Inflammatory macrophage treated with lipopolysaccharide for 4 hours (primary cell): ENCODE measurements around the gene FAM184B.
"Not testable (repeated sequence)": the region's sequence is repeated elsewhere in the genome, so short reads cannot be mapped to it uniquely, and the experiment has no call there.

Experiments
- DNase-seq: peaks from one replicate; pipeline ENCODE4 v3.0.0-alpha.2; 2020

FAM184B gene

DNA sequence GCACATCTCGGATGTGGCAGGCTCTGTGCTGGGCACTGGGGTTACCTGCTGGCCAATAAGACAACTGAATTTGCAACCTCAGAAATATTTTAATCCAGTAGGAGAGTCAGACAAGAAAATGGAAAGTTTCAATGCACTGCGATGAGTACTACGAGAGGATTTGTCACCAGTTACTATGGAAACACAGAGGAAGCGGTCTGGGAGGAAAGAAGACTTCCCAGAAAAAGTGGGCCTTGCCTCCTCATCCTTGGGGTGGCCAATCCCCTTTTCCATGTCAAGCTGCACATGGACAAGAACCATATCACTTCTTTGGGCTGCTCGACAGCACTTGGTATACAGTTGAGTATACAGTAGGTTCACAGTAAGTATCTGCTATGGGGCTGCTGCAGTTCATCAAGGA lies 67.6 kb downstream of the FAM184B start:
- no peak for DNase-seq

DNA sequence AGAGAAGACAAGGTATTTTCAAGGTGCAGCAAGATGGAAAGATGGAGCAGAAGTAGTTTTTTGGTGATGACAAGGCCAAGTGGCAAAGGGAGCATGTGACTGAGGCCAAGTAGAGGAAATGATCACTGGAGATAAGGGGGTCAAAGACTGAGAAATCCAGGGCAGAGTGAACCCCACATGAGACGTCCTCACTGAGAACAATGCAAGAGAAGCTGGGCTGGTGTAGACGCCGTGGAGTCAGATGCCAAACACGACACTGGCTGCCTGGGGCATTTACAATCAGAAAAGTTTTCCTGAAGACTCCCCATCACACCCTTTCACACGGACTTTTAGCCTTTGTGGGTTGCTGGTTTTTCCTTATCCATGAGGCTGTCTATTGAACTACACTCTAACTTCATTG lies 69.3 kb downstream of the FAM184B start:
- no peak for DNase-seq

DNA sequence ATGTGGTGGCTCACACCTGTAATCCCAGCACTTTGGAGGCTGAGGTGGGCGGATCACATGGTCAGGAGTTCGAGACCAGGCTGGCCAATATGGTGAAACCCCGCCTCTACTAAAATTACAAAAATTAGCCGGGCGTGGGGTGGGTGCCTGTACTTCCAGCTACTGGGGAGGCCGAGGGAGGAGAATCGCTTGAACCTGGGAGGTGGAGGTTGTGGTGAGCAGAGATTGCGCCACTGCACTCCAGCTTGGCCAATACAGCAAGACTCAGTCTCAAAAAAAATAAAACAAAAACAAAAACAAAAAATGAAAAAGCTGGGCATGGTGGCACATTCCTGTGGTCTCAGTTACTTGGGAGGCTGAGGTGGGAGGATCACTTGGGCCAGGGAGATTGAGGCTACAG lies 70.2 kb downstream of the FAM184B start:
- DNase-seq: not testable (repeated sequence)

DNA sequence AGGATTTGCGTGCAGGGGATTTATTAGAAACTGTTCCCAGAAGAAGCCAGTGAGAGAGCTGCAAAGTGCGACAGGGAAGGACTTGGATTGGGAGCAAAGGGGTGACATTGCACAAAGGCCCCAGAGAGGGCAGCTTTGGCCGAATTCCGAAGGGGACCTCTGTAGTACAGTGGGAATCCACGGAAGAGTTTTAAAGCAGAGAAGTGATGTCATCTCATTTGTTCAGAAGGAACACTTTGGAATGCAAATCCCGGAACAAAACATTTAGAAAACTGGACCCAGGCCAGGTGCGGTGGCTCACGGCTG lies 71.7 kb downstream of the FAM184B start:
- no peak for DNase-seq

DNA sequence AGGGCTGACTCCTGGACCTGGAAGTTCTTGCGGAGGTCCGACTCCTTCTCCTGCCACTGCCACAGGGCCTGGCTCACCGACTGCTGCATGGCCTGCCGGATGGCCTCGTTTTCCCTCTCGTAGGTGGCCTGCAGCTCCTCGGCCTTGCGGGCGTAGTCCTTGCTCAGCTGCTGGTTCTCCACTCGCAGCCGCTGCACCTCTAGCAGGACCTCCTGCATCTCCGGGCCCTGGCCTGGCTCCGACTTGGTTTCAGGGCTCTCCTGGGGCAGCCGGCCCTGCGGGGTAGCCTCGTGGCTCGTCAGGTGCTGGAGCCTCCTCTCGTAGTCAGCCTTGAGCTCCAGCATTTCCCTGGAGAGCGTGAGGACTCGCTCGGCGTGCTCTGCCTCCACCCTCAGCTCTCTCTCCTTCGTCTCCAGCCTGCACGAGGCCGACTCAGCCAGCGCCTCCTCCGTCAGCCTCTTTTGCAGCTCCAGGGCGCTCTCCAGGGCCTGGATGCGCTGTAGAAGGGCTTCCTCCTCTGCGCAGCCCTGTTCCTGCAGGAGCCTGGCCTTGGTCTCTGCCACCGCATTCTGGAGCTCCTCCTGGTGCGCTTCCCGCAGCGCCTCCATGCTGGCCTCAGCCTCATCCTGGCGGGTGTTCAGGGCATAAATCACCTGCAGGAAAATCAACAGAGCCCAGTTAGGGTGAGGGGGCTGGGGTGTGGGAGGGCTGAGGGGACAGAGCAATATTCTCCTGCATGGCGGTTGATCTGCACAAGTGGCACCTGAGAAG lies 72.2 kb downstream of the FAM184B start:
- no peak for DNase-seq

DNA sequence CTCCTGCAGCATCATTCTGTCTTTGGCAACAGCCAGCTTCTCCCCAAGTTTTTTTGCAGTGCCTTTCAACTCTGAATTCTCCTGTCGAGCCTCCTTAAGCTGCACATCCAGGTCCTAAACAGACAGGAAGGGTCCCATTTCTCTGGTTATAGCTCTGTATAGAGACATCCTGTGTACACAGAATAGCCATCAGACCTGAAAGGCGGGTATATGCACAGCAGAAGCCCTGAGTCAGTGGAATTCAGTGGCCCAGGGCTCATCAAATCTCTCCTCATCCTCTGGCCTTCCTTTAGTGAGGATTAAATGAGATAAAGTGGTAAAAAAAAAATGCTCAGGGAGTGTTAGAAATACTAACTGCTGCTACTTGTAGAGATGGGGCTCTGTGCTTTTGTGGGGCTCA lies 73.8 kb downstream of the FAM184B start:
- no peak for DNase-seq

DNA sequence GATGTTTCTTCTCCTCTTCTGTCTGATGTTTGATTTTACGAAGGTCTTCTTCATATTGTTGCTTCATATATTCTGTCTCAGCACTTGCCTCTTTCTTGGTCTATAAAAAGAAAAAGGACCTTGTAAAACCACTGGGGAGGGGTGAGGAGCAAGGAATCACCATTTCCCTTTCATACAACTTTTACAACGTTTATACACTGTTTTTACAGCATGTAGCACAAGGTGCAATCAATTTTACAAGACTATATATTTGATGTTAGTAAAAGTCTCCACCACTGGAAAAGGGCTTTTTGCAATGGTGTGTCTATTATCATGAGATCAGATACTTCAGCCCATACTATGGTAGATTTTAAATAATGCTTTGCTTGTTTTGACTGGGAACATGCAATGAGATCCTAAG lies 76.3 kb downstream of the FAM184B start:
- DNase-seq: no peak

DNA sequence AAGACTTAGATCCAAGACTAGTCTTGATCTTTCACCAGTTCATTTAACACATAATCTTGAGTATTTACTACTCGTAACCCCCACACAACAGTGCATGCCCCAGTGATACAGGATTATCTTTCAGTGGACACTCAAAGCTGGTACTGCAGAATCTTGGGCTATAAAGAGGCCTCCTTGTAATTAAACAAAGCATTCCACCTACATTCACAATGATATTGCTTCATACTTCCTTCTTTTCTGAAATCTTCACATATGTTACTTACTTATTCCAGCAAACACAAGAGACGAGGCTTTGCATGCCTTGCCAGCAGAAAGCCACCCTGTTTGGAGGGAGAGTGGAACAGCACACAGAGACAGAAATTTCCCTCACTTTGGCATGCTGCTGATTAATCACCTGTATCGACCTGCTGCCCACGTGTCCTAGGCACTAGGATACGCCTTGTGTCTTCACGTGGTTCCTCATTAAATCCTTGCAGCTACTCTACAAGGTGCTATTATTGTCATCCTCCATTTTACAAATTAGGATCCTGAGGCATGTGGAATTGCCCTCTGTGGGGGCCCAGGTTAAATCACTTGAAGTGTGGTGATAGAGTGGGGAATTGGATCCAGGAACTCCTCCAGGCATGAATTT lies 77.3 kb downstream of the FAM184B start:
- no peak for DNase-seq

DNA sequence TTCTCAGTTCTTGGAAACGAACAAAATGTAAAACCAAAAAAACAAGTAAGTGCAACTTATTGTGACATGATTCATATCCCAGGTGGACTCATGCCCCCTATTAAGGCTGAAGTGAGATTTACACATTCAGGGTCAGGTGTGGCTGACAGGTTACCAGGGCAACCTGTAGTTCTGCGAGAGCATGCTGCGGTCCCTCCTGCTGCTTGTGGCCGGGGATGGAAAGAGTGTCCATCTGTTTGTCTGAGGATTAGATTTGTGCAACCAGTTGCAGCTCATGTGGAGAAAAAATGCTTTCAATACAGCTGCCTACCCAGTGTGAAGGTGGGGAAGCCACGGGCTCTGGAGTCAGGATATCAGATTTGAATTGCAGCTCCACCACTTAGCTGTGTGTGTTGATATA lies 78.8 kb downstream of the FAM184B start:
- DNase-seq: no peak

DNA sequence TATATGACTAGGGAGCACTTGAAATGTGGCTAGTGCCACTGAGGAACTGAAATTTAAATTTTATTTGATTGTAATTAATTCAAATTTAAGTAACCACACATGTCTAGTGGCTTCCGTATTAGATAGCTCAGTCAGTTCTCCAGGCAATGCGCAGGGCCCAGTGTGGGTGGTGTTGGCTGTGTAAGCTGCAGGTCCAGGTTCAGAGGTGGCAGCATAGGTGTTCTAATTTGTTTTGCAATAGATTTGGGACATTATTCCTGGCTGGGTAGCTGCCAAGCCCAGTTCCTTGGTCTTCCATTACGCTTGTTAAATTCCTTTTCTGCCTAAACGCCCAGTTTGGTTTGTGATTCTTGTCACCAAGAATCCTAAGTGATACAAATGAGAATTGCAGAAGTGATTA lies 79.5 kb downstream of the FAM184B start:
- no peak for DNase-seq

DNA sequence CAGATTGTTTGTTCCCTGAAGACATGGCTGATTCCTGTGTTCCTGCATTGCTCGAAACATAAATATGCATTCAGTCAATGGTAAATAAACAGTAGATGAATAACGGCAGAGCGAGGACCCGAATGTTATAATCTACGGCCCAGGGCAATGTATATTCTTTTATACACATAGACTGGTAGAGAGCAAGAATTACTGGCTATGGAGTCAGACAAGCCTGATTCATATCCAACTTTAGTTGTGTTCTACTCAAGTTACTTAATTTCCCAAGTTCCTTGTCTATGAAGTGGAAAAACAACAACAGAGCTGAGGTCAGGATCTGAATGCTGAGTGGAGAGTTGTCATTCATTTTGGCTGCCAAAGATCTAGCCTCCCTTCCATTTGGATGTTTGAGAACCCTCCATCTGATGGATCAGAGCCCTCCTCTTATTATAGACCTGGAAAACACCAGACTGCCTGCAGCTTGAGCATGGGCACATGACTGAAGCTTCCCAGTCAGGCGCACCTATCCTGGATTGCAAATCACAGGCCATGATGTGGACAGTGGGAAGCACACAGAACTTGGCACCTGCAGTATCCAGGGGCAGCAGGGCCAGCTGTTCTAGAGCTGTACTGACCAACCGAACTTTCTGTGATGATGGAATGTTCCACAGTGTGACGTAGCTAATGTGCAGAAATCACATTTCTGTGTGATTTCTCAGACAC lies 80.1 kb downstream of the FAM184B start:
- no peak for DNase-seq

DNA sequence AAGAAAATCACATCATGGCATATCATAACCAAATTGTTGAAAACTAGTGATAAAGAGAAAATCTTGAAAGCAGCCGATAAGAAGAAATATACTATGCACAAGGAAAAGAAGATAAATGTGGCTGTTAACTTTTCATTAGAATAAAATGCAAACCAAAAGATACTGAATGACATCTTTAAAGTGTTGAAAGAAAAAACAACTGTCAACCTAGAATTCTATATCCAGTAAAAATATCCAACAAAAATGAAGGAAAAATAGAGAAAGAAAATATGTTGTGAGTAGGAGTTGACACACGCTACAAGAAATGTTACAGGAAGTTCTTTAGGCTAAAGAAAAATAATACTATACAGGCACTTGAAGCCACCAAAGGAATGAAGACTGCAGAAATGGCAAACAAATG lies 82.0 kb downstream of the FAM184B start:
- no peak for DNase-seq

DNA sequence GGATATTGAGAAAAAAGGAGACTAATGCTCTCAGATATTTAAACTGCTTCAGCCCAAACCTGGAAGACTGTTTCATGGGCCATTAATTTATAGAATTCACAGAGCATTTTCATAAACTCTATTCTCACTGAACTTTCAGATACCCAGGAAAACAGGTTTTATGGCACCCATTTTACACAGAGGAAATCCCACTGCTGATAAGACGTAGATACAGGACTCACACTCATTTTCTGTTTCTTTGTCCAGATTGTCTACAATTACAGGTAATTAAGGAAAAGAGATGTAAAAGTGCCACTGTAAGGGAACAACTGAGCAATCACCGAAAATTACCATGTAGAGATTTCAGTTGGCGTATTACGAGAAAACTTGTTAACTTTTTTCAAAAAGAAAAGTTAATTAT lies 83.3 kb downstream of the FAM184B start:
- no peak for DNase-seq

DNA sequence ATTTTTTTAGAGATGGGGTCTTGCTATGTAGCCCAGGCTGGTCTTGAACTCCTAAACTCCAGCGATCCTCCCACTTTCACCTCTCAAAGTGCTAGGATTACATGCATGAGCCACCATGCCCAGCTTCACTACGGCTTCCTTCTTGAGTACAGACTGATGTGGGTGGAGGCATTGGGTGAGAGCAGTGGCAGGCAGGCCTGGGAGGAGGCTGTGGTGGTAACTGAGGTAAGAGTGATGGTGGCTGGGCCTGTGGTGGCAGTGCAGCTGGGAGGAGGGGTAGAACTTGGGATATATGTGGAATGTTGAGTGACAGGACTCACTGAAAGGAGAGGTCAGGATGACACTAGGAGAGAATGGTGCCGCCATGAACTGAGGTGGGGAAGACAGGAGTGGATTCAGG lies 86.1 kb downstream of the FAM184B start:
- no peak for DNase-seq

DNA sequence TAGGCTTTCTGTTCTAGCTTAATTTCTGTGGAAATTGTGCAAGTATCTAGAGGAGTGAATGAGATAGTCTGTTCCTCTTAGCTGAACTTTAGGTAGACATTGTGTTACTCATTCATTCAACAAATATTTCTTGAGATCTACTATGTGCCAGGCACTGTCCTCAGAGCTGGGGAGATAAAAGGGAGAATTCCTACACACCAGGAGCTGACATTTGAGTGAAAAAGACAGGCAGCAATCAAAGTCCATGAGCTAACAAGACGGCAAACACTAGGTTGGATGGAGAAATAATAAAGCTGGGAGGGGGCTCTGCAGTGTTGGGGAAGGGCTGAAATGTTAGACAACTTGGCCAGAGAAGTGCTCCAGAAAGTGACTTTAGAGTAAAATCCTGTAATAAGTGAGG lies 86.9 kb downstream of the FAM184B start:
- no peak for DNase-seq

DNA sequence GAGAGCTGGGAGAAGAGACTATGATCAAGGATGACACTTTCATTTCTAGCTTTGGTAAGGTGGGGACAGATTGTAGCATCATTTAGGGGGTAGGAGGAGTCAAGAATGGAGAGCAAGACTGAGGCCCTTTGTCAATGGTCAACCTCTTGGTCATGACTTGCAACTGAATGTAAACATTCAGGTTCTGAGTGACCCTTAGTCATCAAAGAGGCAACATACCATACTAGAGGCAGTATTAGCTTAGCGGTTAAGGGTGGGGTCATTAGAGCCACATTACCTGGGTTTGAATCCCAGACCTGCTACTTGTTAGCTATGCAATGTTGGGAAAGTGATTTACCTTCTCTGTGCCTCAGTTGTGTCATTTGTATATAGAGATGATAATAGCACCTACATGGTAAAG lies 90.5 kb downstream of the FAM184B start:
- no peak for DNase-seq

DNA sequence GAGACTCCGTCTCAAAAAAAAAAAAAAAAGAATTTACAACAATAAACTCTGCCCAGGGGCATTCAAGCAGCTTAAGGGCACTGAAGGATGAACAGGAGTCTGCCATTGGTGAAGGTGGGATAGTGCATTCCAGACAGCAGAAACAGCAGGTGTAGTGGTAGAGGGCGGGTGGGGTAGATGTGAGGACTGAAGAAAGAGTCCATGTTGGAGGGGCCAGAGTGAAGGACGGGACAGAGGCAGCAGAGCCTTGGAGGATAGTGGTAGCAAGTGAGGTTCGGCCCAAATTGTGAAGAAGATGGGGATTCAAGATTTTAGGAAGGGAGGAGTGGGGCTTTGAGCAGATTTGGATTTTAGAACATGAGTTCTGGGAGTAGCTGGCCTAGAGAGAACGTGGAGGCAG lies 91.3 kb downstream of the FAM184B start:
- no peak for DNase-seq

DNA sequence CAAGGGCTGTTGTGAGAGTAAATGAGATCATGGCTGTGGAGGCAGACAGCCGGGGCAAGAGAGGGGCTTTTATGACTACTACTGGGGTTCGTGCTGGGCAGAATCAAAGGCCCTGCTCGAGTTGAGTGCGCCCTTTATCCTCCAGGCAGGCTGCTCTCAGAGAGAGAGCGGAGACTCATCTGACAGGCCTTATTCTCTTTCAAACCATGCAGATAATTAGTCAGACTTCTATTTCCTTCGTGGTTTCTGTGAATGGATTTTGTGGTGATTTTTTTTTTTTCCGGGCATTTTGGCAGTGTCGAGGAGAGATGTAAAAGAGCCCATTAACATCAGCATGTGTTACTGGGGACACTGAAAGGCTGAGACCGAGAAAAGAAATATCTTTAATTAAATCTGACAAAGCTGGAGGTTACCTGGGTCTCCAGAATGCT lies 93.4 kb downstream of the FAM184B start:
- DNase-seq: no peak

DNA sequence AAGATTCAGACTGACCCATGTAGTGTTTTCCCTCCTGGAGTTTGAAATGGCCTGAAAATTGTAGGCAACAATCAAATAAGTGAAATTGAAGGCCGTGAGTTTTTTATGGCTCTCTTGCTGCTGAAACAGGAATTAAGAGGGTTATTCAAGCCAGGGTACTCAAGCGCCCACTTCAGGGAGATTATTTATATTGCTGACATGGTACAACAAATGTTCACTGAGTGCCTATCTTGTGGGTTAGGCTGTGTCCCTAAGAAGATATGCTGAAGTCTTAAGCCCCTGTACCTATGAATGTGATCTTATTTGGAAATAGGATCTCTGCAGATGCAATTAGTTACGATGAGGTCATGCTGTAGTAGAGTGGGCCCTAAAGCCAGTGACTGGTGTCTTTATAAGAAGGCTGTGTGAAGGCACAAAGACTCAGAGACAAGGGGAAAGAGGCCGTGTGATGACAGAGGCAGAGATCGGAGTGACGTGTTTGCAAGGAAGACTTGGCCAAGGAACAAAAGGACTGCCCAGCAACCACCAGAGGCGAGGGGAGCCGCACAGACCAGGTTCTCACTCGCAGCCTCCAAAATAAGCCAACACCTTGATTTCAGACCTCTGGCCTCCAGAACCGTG lies 94.1 kb downstream of the FAM184B start:
- DNase-seq: no peak

DNA sequence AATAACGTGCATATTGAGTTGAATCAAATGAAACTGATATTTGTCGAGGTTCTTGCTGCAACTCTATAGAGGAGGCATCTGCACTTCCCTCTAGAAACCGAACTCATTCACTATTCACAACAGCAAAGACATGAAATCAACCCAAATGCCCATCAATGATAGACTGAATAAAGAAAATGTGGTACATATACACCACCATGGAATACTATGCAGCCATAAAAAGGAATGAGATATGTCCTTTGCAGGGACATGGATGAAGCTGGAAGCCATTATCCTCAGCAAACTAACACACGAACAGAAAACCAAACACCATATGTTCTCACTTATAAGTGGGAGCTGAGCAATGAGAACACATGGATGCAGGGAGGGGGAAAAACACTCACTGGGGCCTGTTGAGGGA lies 96.8 kb downstream of the FAM184B start:
- DNase-seq: not testable (repeated sequence)

DNA sequence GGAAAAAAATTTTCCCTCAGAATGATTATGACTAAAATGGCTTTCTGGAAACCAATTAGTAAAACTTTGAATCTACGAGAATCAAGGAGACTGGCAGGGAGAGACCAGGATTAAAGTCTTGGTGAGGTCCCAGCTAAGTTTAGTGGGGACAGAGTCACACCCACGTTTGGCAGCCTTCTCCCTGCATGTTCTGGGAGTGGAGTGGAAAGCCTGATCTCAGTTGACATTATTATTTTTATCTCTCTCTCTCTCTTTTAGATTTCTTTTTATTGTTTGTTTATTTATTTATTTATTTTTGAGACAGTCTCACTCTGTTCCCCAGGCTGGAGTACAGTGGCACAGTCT lies 99.2 kb downstream of the FAM184B start:
- no peak for DNase-seq

DNA sequence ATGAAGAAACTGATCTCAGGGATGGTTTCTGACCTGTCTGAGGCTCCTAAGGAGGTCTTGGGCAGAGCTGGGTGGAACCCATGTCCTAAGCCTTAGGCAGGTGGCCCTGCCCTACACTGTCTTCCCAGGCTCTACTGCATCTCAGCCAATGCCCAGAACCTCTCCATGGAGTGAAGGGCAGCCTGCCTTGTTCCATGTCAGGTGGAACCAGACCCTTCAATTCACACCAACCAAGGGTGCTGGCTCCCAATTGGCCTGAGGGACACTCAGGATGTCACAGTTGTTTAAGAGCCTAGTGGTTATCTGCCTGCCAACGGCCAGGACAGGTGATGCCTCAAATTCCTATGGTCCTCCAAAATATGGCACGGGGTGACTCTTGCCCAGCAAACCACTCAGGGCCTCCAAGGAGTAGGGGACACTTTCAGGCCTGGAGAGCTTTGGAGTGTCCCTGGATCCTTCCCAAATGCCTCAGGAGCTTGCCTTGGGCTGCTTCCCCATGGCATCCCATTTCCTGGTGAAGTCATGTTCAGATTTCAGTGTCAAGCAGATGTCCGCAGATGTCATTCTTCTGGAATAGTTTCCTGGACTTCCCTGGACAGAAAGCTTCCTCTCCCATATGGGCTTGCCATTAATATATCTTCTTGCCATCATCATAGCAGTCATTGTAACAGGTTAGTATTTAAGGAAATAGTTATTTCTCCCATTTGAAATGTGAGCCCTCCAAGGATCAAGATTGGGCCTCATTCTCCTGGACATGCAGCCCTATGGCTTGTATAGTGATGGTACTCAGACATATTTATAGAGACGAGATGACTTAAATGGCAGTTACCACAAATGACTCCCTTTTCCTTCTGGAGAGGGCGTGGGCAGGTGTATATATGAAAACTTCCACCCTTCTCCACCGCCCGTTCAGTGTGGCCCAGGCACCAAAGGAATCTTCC lies 99.9 kb downstream of the FAM184B start:
- DNase-seq: no peak
